H1 (cell line): ENCODE results near the gene FERMT1. TPM values are rescaled to one million over a fixed set of nuclear protein-coding genes. Genes with fewer than 3 reads are reported as not detected.

Experiments
- CTCF ChIA-PET: fragments of 300-600 bp; sonication (Branson Sonifier 250); formaldehyde crosslinking; loops from one replicate; lab custom pipeline; 2021; ENCODE audit not compliant: partially characterized antibody; lab: Charles Lee
- POLR2A ChIA-PET: fragments of 300-600 bp; sonication (Branson Sonifier 250); formaldehyde crosslinking; loops from one replicate; lab custom pipeline; 2021; ENCODE audit warnings: inconsistent platforms; ENCODE audit not compliant: partially characterized antibody; lab: Charles Lee
- DNase-seq, 2 experiments: peaks; one replicate each; pipeline versions ENCODE4 v3.0.0 to v3.0.0-alpha.2; 2010 to 2022; ENCODE audit warnings: low spot score in 2 of 2, low read depth in 1 of 2, mixed read lengths in 1 of 2
- FAIRE-seq: peaks from 2 replicates; lab custom pipeline; 2011; peaks lifted over from hg19 to GRCh38; lab: Jason Lieb, UNC
- H2AFZ ChIP-seq: 2 replicates; pipeline ENCODE4 v1.8.1; 2012; ENCODE audit warnings: low read length, inconsistent platforms
- H2AK5ac ChIP-seq: 2 replicates; pipeline ENCODE4 v1.6.1; 2013; ENCODE audit warnings: low read depth, low read length
- H2BK120ac ChIP-seq: replicated peaks from 2 replicates; pipeline ENCODE3; 2013; ENCODE audit warnings: low read depth, low read length, inconsistent platforms
- H2BK12ac ChIP-seq: 2 replicates; pipeline ENCODE4 v1.6.1; 2013; ENCODE audit warnings: low read depth, low read length
- H2BK15ac ChIP-seq: 2 replicates; pipeline ENCODE4 v1.6.1; 2013; ENCODE audit warnings: low read length
- H2BK20ac ChIP-seq: 2 replicates; pipeline ENCODE4 v1.6.1; 2013; ENCODE audit warnings: low read length
- H2BK5ac ChIP-seq: 2 replicates; pipeline ENCODE4 v1.6.1; 2013; ENCODE audit warnings: low read depth, low read length
- H3K14ac ChIP-seq: 2 replicates; pipeline ENCODE4 v1.6.1; 2013; ENCODE audit warnings: inconsistent platforms; ENCODE audit not compliant: insufficient read length
- H3K18ac ChIP-seq: 2 replicates; pipeline ENCODE4 v1.6.1; 2013; ENCODE audit warnings: low read length; ENCODE audit errors: extremely low read depth
- H3K23ac ChIP-seq: 2 replicates; pipeline ENCODE4 v1.6.1; 2013; ENCODE audit warnings: inconsistent platforms; ENCODE audit not compliant: insufficient read length
- H3K23me2 ChIP-seq: 2 replicates; pipeline ENCODE4 v1.6.1; 2013; ENCODE audit warnings: low read depth, low read length
- H3K27ac ChIP-seq: 2 replicates; pipeline ENCODE4 v1.6.1; 2011; ENCODE audit warnings: low read depth, low read length, inconsistent platforms
- H3K27me3 ChIP-seq, 4 experiments: replicated peaks in 1 of 4; 1 replicate in 1 of 4; 2 replicates in 3 of 4; pipeline versions ENCODE4 v1.6.1 to v1.8.1; 2011 to 2013; ENCODE audit warnings: low read length in 3 of 4, mild to moderate bottlenecking in 3 of 4, inconsistent platforms in 2 of 4, mixed read lengths in 2 of 4, moderate library complexity in 1 of 4; ENCODE audit not compliant: control insufficient read depth in 3 of 4, insufficient read depth in 3 of 4; ENCODE audit errors: extremely low read depth in 1 of 4
- H3K36me3 ChIP-seq, 4 experiments: 2 replicates each; pipeline versions ENCODE4 v1.6.1 to v1.8.1; 2011 to 2013; ENCODE audit warnings: mild to moderate bottlenecking in 4 of 4, low read length in 3 of 4, moderate library complexity in 2 of 4, control low read depth in 1 of 4, inconsistent platforms in 1 of 4; ENCODE audit not compliant: insufficient read depth in 4 of 4, control insufficient read depth in 2 of 4
- H3K4ac ChIP-seq: replicated peaks from 2 replicates; pipeline ENCODE3; 2013; ENCODE audit warnings: low read length, low read depth, mixed read lengths, inconsistent platforms; ENCODE audit not compliant: insufficient read length
- H3K4me1 ChIP-seq, 4 experiments: replicated peaks in 1 of 4; 1 replicate in 1 of 4; 2 replicates in 3 of 4; pipeline versions ENCODE4 v1.6.1 to v1.8.1; 2011 to 2013; ENCODE audit warnings: low read length in 3 of 4, inconsistent platforms in 2 of 4, mixed read lengths in 1 of 4; ENCODE audit not compliant: insufficient read depth in 4 of 4, control insufficient read depth in 3 of 4
- H3K4me2 ChIP-seq, 2 experiments: 2 replicates each; pipeline versions ENCODE4 v1.6.1 to v1.8.1; 2011 to 2013; ENCODE audit warnings: low read depth in 2 of 2, low read length in 2 of 2, control low read depth in 1 of 2, inconsistent platforms in 1 of 2, mild to moderate bottlenecking in 1 of 2; ENCODE audit not compliant: insufficient read depth in 1 of 2
- H3K4me3 ChIP-seq, 4 experiments: fragments of 200-600, 300-600 bp in 1 of 4; sonication (generic), shearing (Covaris generic), sonication (Bioruptor Twin) in 1 of 4; 2 replicates each; pipeline versions ENCODE4 v1.5.1 to v1.8.1; 2011 to 2016; ENCODE audit warnings: low read length in 4 of 4, low read depth in 3 of 4, control low read depth in 2 of 4, inconsistent platforms in 2 of 4, mild to moderate bottlenecking in 2 of 4, mixed read lengths in 1 of 4, moderate library complexity in 1 of 4; ENCODE audit not compliant: insufficient read depth in 2 of 4; ENCODE audit errors: extremely low read depth in 1 of 4
- H3K56ac ChIP-seq: replicated peaks from 2 replicates; pipeline ENCODE3; 2013; ENCODE audit warnings: low read depth, mild to moderate bottlenecking, mixed read lengths, low read length, inconsistent platforms; ENCODE audit not compliant: insufficient read length
- H3K79me1 ChIP-seq: 2 replicates; pipeline ENCODE4 v1.6.1; 2013; ENCODE audit warnings: low read depth, low read length, control low read depth
- H3K79me2 ChIP-seq, 2 experiments: 2 replicates each; pipeline versions ENCODE4 v1.6.1 to v1.8.1; 2012 to 2013; ENCODE audit warnings: low read length in 2 of 2, mild to moderate bottlenecking in 2 of 2, inconsistent platforms in 1 of 2; ENCODE audit not compliant: insufficient read depth in 2 of 2, control insufficient read depth in 1 of 2
- H3K9ac ChIP-seq, 4 experiments: replicated peaks in 1 of 4; 1 replicate in 1 of 4; 2 replicates in 3 of 4; pipeline versions ENCODE4 v1.6.1 to v1.8.1; 2011 to 2013; ENCODE audit warnings: low read depth in 3 of 4, low read length in 3 of 4, control low read depth in 2 of 4, mild to moderate bottlenecking in 2 of 4, moderate library complexity in 2 of 4, inconsistent platforms in 1 of 4; ENCODE audit errors: extremely low read depth in 1 of 4
- H3K9me3 ChIP-seq, 2 experiments: 2 replicates each; pipeline versions ENCODE4 v1.6.1 to v1.8.1; 2012 to 2013; ENCODE audit warnings: mild to moderate bottlenecking in 2 of 2, moderate library complexity in 2 of 2, control low read depth in 1 of 2, inconsistent platforms in 1 of 2, low read depth in 1 of 2, low read length in 1 of 2, mixed read lengths in 1 of 2; ENCODE audit not compliant: insufficient read depth in 2 of 2
- H4K20me1 ChIP-seq, 2 experiments: replicated peaks in 1 of 2; 2 replicates each; pipeline versions ENCODE3 to v1.8.1; 2011 to 2013; ENCODE audit warnings: inconsistent platforms in 2 of 2, low read length in 2 of 2, mild to moderate bottlenecking in 1 of 2; ENCODE audit not compliant: insufficient read depth in 2 of 2, control insufficient read depth in 1 of 2
- H4K5ac ChIP-seq: 2 replicates; pipeline ENCODE4 v1.6.1; 2013; ENCODE audit warnings: low read length, low read depth, mixed read lengths, inconsistent platforms; ENCODE audit not compliant: insufficient read length
- H4K8ac ChIP-seq: 2 replicates; pipeline ENCODE4 v1.8.0; 2013; ENCODE audit warnings: mild to moderate bottlenecking, moderate library complexity, low read length, inconsistent platforms; ENCODE audit not compliant: insufficient read depth; ENCODE audit errors: extremely low read depth
- H4K91ac ChIP-seq: replicated peaks from 2 replicates; pipeline ENCODE3; 2013; ENCODE audit warnings: low read length, mixed read lengths, inconsistent platforms; ENCODE audit not compliant: insufficient read length
- BRCA1 ChIP-seq: IDR thresholded peaks from 2 replicates; pipeline ENCODE4 v1.6.1; 2012; ENCODE audit warnings: low read depth, low read length, improper control_type of control experiment
- CREB1 ChIP-seq: IDR thresholded peaks from 2 replicates; pipeline ENCODE4 v1.6.1; 2012; ENCODE audit warnings: inconsistent platforms
- HDAC6 ChIP-seq: IDR thresholded peaks from one replicate; pipeline ENCODE4 v1.7.1; 2012; ENCODE audit warnings: low read depth, mild to moderate bottlenecking, inconsistent platforms, low read length, moderate library complexity
- JUND ChIP-seq: IDR thresholded peaks from 2 replicates; pipeline ENCODE4 v1.6.1; 2011; ENCODE audit warnings: mild to moderate bottlenecking, improper control_type of control experiment, low read length
- POU5F1 ChIP-seq: IDR thresholded peaks from 2 replicates; pipeline ENCODE4 v1.6.1; 2011; ENCODE audit warnings: low read depth, mild to moderate bottlenecking, low read length, moderate library complexity
- WGBS, 2 experiments: shearing (Covaris generic) in 1 of 2; methylation state at CpG; one replicate each; pipeline versions ENCODE4 v1.1.6 to v1.1.7; 2013 to 2015; ENCODE audit warnings: low lambda C conversion rate in 2 of 2, mixed read lengths in 2 of 2, inconsistent platforms in 1 of 2, low coverage in 1 of 2, missing lambda C conversion rate in 1 of 2; ENCODE audit not compliant: insufficient replicate concordance in 2 of 2, insufficient coverage in 1 of 2, insufficient read length in 1 of 2; ENCODE audit errors: extremely low coverage in 1 of 2, missing lambda C conversion rate in 1 of 2; 5-methylcytosine and 5-hydroxymethylcytosine counted together
- polyA plus RNA-seq, 7 experiments: library from polyadenylated mRNA; depleted of rRNA in 3 of 7; stranded (reverse) in 5 of 7; unstranded in 2 of 7; fragments of >200 nt in 5 of 7; fragments of 200-250 nt in 2 of 7; gene quantifications; 1 replicate in 5 of 7; 2 replicates in 1 of 7; 4 replicates in 1 of 7; pipeline versions ENCODE4 v1.2.1 to v1.2.3, GENCODE V29; 2011 to 2013; ENCODE audit warnings: missing spikeins in 2 of 7, mixed read lengths in 2 of 7
- total RNA-seq: library from RNA; stranded (reverse); fragmentation: NEBNext Ultra II Directional; extraction: Animal tissue kit (Norgen Biotek cat#: 25700); gene quantifications from 2 replicates; pipeline ENCODE4 v1.2.1, GENCODE V29; 2021

Gene FERMT1
- total and polyA plus RNA-seq, 2 of the 8 experiments (the other 6 are each of a cell fraction or from before 2014, with no cell fraction given): 4.2 to 17.8 TPM

DNA sequence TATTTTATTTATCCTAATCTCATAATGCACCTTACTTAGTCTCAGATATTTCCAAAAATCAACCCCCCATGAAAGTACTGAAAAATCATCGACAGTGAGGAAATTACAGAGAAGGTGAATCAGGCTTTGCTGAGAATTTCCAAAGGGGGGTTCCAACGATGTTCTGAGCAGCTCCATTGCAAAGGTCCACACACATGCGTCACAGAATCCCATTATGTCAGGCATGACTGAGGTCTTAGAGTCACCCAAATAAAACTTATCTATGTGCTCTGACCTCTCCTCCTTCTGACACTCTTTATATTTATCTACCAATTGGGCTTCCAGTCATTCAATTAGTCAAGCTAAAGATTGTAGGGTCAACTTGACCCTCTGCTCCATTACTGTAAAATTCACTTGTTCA is 56.2 kb downstream of the FERMT1 start:
- no peak overlapping the region for H3K14ac ChIP-seq
- H2BK12ac ChIP-seq: no peak overlapping the region
- no peaks in the 10 kb centered on the region for H3K4me1 ChIP-seq
- no peak overlapping the region for H2AFZ ChIP-seq
- no peak overlapping the region for H2BK5ac ChIP-seq
- no peak overlapping the region for H3K23ac ChIP-seq
- H4K20me1 ChIP-seq: no peaks in the 10 kb centered on the region
- H2AK5ac ChIP-seq: no peak overlapping the region
- no peaks in the 10 kb centered on the region for H3K27me3 ChIP-seq
- H3K18ac ChIP-seq: no peak overlapping the region
- H3K4me3 ChIP-seq: no peak overlapping the region
- CTCF ChIA-PET: interaction anchor here (0.5 to 1.4 kb wide), 3 partner anchors 9 to 1310 kb away, joined by 3 to 6 read pairs (median 4); no protein-coding TSS in a partner anchor
- H4K91ac ChIP-seq: no peak overlapping the region
- WGBS, 2 experiments: 87% methylated on average over 3 of the region's 3 CpGs; no CpG with 5 or more reads in 1 of the 2 experiments
- H3K4ac ChIP-seq: no peak overlapping the region
- H3K23me2 ChIP-seq: no peaks in the 10 kb centered on the region
- H2BK20ac ChIP-seq: no peak overlapping the region
- POLR2A ChIA-PET: interaction anchor here (0.8 to 1.6 kb wide), 2 partner anchors 10 to 18 kb away, joined by 3 to 4 read pairs; no protein-coding TSS in a partner anchor
- no peak overlapping the region for H3K27ac ChIP-seq
- no peaks in the 10 kb centered on the region for H3K36me3 ChIP-seq
- no peaks in the 10 kb centered on the region for H3K9me3 ChIP-seq
- no peak overlapping the region for H2BK120ac ChIP-seq
- TF ChIP-seq HDAC6: no peak
- TF ChIP-seq BRCA1: no peak
- TF ChIP-seq POU5F1: no peak
- no peak for TF ChIP-seq CREB1
- no peak for TF ChIP-seq JUND
- no peak overlapping the region for H2BK15ac ChIP-seq
- no peaks in the 10 kb centered on the region for H3K79me1 ChIP-seq
- no peak overlapping the region for H4K8ac ChIP-seq
- no peak overlapping the region for H3K56ac ChIP-seq
- no peak overlapping the region for H3K4me2 ChIP-seq
- DNase-seq (no peak), FAIRE-seq (no peak)
- H3K9ac ChIP-seq: no peak overlapping the region
- no peaks in the 10 kb centered on the region for H3K79me2 ChIP-seq
- H4K5ac ChIP-seq: no peak overlapping the region
